HG03060 (cell line): ENCODE measurements around the gene NPR1.
"Not testable (repeated sequence)": the region's sequence is repeated elsewhere in the genome, so short reads cannot be mapped to it uniquely, and the experiment has no call there.

Experiments
- ATAC-seq: cut with Tn5 transposase; IDR thresholded peaks from one replicate; pipeline ENCODE4 v1.9.1; 2021; ENCODE audit warnings: low read depth, moderate number of reproducible peaks; ENCODE audit not compliant: unreplicated experiment

Gene NPR1

DNA sequence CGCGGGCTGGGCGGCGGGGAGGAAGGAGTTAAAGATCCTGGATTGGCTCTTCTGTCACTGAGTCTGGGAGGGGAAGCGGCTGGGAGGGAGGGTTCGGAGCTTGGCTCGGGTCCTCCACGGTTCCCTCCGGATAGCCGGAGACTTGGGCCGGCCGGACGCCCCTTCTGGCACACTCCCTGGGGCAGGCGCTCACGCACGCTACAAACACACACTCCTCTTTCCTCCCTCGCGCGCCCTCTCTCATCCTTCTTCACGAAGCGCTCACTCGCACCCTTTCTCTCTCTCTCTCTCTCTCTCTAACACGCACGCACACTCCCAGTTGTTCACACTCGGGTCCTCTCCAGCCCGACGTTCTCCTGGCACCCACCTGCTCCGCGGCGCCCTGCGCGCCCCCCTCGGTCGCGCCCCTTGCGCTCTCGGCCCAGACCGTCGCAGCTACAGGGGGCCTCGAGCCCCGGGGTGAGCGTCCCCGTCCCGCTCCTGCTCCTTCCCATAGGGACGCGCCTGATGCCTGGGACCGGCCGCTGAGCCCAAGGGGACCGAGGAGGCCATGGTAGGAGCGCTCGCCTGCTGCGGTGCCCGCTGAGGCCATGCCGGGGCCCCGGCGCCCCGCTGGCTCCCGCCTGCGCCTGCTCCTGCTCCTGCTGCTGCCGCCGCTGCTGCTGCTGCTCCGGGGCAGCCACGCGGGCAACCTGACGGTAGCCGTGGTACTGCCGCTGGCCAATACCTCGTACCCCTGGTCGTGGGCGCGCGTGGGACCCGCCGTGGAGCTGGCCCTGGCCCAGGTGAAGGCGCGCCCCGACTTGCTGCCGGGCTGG is at the start of gene NPR1:
Gene NPR1, plus strand, starts transcription at position 170 of the 818 bp plus-strand sequence. Its CDS starts 421 bp downstream, at position 591.
- no peak for ATAC-seq

DNA sequence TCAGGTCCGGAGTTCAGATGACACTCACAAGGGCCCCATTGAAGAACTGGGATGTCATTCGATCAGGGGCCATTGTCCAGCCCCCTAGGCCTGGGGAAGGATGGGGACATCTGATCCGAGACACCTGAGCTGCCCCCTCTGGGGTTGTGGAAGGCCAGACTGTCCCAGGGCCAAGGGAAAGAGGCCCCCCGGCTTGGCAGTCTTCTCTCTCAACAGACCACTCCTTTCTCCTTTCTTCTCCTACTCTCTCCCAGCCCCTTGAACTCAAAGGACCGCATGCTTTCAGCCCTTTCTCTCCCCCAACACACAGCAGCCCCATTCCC is 49.2 kb upstream of the NPR1 start:
- ATAC-seq: no peak

DNA sequence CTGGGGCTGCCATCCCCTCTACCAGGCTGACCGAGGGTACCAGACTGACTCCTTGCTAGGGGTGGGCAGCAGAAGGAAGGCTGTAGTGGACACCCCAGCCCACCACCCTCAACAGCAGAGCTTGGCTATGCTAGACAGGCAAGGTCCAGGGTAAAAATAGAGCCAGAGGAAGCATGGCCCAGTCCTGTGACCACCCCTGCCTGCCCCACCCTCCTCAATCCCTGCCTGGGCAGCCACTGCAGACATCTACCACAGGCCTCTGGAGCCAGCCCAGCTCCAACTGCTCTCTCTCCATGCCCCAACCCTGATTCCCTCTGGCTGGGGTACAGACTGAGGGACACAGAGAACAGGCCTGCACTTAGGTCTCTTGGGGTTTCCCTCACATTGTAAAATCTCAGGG is 48.5 kb upstream of the NPR1 start:
- ATAC-seq: no peak

DNA sequence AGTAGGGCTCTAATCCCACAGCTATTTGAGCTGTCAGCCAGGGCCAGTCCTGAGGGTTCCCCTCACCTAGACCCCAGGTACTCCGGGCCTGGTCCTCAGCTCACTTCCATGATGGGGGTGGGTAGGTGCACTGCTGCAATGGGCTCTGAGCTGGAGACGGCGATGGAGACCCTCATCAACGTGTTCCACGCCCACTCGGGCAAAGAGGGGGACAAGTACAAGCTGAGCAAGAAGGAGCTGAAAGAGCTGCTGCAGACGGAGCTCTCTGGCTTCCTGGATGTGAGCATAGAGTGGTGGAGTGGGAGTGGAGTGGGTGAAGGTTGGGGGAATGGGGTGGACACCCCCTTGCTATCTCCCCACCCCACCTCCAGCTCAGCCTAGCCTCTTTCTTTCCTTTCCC is 48.1 kb upstream of the NPR1 start:
- no peak for ATAC-seq

DNA sequence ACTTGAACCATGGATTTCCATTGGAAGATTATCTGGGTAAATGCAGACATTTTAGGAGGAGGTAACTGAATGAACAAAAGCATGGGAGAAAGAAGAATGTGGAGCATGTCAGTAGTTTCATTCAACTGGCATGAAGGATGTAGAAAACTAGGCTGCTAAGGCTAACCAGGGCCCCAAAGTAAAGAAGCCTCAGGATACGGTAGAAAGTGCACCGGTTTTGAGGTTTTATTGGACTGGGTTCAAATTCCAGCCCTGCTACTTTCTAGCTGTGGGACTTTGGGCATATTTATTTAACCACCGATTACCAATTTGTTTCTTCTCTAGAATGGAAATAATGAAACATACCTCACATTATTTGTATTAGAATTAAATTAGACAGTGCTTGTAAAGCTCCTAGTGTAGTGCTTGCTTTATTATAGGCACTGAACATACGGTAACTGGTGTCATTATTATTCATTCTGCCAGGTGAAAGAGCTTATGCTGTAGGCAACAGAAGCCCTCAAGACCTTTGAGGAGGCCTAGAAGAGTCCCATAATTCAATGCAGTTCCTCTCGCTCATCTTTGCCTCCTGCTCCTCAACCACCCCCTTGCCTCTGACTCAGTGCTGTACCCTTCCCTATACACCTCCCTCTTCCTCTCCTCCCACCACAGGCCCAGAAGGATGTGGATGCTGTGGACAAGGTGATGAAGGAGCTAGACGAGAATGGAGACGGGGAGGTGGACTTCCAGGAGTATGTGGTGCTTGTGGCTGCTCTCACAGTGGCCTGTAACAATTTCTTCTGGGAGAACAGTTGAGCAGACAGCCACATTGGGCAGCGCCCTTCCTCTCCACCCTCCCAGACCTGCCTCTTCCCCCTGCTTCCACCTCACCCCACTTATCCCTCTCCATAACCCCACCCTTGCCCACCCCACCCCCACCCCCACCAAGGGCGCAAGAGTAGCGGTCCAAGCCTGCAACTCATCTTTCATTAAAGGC is 47.2 kb upstream of the NPR1 start:
- ATAC-seq: no peak

DNA sequence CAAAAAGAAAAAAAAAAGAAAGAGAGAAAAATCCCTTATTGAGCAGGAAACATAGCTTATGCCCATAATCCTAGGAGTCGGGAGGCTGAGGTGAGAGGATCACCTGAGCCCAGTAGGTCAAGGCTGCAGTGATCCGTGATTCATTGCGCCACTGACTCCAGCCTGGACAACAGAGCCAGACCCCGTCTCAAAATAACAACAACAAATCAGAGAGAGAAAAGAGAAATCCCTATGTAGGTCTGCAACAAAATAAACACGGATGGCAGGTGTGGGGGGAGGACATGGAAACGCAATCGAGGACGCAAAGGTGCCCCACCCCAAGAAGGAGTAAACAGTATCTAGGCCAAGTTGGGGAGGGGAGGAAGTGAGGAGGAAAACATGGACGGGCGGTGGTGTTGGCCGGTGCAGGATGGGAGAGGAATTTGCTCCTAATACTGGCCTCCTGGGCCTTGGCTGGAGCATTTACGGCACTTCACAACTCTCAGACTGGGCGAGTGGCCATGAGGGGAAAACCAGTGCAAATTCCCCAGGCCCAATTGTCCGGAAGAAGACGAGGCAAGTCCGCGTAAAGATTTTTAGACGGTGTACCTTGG is 45.2 kb upstream of the NPR1 start:
- peak; percentile 12 for ATAC-seq

DNA sequence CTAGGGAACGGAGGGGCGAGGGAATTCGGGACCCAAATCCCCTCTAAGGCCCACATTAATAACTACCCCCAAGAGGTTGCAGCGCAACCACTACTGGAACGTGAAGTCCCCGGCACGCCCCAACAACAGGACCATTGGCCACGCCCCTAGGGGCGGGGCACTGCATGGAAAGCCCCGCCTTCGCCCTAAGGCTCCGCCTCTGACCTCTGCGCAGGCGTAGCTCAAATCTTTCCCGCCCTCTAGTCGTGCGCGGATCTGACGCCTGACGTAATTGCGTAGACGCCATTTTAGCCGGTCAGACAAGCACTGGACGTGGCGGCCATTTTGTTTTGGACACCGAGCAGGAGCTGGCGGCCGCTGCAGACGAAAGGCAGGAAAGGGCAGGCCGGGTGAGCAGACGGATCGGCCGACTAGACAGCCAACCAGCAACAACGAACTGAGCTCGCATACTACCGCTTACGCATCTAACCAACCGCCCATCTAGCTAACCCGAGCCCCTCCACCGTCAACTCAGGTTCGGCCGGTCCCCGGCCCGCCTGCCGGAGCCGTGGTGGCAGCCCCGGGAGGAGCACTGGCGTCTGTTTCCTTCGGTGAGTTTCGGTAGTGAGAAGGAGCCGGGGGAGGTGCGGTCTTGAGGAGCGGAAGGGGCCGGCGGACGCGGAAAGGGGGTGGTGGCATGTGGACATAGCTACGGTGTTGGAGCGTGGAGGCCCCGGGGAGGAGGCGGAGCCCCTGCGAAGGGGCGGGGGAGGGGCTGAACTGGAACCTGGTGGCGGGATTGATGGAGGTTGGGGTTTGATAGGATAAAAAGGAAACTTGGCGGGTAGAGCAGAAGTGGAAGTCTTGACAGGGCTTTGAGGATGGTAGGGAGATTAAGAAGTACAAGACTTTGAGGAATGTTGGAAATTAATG is 44.5 kb upstream of the NPR1 start, which contains the start of gene CHTOP:
Gene CHTOP, plus strand, starts transcription at position 313 of the 912 bp plus-strand sequence. CDS start 2,523 bp downstream, outside the sequence.
- ATAC-seq: peak; percentile 82

DNA sequence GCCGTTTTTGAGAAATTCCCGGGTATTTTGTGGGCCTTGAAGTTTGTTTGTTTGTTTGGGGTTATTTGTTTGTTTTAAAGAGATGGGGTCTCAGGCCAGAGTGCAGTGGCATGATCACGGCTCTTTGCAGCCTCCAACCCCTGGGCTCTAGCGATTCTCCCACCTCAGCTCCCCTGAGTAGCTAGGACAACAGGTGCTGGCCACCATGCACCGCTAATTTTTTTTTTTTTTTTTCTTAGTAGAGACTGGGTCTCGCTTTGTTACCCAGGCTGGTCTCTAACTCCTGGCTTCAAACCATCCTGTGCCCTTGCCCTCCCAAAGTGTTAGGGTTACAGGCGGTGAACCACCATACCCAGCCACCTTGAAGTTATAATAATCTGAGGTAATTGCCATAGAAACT is 42.6 kb upstream of the NPR1 start:
- ATAC-seq: no peak

DNA sequence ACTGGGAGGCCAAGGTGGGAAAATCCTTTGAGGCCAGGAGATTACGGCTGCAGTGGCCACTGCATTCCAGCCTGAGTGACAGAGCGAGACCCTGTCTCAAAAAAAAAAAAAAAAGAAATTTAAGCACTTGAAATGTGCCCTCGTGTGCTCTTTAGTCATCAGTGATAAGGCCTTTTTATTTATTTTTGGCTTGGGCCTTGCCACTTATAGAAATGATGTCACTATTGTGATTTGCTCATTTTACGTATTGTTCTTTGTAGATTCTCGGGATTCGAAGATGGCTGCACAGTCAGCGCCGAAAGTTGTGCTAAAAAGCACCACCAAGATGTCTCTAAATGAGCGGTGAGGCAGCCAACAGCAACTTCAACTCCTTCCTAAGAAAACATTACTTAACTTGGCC is 42.2 kb upstream of the NPR1 start:
- no peak for ATAC-seq

DNA sequence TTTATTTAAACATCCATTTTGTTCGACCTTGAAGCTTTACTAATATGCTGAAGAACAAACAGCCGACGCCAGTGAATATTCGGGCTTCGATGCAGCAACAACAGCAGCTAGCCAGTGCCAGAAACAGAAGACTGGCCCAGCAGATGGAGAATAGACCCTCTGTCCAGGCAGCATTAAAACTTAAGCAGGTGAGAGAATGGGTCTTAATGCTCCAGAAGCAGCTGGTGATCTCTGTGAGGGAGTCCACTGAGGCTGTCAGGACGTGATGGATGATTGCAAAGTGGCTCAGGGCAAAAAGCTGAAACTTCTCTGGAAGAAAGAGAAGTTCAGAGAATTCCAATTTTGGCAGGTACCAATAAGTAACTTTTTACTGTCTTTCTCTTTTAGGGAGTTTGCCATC is 40.2 kb upstream of the NPR1 start:
- ATAC-seq: no peak

DNA sequence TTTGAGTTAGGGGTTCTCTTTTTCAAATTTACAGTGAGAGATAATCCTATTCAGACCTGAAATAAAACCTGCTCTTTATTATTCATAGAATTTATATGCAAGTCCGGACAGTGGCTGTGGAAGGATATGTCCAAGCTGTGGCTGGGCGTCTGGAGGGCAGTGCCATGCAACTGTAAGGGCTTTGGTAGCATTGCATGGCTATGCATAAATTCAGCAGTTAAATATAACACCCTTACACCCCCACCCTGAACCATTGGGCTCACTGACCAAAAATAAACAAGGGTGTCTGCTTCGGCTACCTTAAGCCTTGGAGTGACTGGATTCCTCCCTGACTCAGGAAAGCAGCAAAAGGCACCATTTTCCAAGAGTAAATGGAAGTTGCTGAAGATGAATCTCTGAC is 39.2 kb upstream of the NPR1 start:
- ATAC-seq: no peak

DNA sequence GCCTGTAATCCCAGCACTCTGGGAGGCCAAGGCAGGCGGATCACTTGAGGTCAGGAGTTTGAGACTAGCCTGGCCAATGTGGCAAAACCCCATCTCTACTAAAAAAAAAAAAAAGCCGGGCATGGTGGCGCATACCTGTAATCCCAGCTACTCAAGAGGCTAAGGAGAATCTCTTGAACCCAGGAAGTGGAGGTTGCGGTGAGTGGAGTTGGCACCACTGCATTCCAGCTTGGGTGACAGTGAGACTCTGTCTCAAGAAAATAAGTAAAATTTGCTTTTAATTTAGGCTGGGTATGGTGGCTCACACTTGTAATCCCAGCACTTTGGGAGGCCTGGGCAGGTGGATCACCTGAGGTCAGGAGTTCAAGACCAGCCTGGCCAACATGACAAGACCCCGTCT is 38.3 kb upstream of the NPR1 start:
- ATAC-seq: not testable (repeated sequence)

DNA sequence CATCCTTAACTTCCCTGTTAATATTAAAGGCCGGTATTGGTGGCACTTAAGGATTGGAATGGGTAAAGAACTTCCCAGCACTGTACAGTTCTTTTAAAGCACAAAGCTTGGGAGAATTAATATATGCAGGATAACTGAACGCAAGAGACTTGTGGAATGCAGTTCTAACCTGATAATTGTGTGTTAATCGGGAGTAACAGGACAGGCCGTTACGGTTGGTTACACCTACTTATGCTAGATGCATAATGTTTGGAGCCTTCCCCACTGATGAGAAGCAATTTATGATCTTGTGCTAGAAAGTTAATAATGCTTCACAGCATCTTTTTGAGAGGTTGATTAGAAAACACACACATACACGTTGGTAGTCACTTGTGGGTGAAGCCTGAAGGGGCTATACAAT is 37.6 kb upstream of the NPR1 start:
- no peak for ATAC-seq

DNA sequence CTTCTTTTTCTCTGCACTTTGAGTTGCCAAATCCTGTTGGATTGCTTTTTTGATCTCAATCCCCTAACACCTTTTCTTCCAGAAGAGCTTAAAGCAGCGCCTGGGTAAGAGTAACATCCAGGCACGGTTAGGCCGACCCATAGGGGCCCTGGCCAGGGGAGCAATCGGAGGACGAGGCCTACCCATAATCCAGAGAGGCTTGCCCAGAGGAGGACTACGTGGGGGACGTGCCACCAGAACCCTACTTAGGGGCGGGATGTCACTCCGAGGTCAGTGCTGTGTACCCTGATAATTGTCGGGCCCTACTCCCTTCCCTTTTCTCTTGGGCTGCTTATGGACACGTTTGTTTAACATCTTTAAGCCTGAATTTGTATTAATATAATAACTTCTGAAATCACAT is 36.3 kb upstream of the NPR1 start:
- no peak for ATAC-seq

DNA sequence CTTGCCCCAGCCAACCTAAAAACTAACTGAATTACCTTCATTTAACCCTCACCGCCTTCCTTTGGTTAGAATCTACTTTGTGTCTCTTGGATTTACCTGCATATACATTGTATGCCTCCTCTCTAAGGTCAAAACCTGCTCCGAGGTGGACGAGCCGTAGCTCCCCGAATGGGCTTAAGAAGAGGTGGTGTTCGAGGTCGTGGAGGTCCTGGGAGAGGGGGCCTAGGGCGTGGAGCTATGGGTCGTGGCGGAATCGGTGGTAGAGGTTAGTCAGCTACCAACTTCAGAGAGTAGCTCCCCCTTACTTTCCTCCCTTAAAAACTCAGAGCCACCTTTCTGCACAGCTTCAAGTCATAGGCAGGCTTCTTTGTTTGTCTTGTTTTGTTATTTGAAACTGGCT is 35.4 kb upstream of the NPR1 start:
- ATAC-seq: no peak

DNA sequence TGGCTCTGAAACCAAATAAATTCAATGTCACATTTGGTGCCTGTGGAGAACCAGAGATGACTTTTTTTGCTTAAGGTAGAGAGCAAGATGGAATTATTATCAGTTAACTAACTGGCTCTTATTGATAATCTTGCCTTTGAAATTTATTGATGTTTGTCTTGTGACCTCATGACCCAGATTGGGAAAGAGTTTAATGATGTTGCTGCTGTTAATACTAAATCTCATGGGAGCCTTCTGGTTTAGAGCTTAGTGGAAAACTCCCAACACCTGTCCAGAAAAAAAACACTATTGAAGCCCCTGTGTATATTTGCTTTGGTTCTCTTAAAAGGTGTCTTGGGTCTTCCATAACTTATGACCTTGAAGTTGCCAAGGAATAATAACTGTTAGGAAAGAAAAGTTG is 34.7 kb upstream of the NPR1 start:
- ATAC-seq: no peak

DNA sequence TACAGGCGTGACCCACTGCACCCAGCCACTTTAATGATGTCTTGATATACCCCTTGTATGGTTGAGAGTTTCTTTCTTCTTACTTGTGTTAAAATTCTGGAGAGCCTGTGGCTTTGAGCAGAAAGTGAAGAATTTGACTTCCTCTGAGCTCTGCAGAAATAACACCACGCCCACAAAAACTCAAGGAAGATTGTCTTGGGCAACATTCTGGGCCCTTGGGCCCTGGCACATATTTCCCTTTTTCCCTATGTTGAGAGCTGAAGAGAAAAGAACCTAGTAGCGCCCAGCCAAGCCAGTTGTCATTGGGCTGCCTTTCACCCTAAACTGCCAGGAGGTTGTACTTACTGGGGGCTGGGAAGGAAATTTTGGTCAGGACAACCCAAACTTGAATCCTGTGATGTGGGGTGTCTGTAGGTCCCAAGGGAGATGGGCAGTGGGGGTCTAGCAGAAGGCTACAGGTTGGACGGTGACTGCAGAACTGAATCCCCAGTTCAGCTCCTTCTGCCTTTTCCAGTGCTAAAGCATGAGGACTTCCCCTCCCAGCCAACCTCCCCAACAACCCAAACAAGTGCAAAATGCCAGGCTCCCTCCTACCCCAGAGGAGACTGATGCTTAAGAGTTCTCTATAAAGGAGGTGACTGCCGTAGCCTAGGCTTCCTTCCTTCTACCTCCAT is 31.7 kb upstream of the NPR1 start:
- no peak for ATAC-seq

DNA sequence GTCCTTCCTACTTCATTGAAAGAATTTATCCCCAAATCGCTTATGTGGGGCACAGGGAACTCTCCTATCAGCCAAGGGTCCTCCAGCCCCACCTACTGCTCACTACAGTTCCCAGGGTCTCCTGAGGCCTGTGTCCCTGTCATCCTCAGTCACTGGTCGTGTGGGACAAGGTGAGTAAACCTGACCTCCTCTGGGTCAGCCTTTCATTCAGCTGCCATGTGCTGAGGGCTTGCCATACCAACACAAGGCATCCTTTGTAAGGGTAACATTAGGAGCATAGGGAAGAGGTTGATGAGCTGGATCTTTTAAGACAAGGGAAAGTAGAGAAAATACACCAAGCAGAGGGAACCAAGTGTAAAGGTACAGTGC is 31.2 kb upstream of the NPR1 start:
- no peak for ATAC-seq

DNA sequence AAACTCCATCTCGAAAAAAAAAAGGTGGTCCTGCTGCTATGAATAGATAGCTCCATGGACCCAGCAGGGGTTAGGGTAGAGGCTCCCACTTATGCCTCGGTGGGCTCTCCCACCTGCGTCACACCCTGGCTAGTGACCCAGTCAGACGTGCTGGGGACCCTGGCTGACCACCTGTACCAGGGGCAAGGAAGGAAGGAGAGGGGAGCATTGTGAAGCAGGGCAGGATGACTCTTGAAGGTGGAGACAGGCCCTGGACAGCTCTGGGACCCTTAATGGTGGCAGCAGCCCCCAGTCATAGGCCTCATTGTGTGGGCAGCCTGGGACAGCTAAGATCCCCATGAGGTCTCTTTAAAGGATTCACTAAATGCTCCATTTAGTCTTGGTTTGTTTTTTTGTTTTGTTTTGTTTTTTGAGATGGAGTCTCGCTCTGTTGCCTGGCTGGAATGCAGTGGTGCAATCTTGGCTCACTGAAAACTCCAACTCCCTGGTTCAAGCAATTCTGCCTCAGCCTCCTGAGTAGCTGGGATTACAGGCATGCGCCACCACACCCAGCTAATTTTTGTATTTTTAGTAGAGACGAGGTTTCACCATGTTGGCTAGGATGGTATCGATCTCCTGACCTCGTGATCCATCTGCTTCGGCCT is 30.4 kb upstream of the NPR1 start:
- ATAC-seq: no peak
